HCT116 (cell line): ENCODE results near the gene RAB24. TPM values are rescaled to one million over a fixed set of nuclear protein-coding genes. Genes with fewer than 3 reads are reported as not detected.

Experiments
- ATAC-seq: fragments of 200-7000 bp; cut with Tn5 transposase; 2 replicates; pipeline ENCODE4 v1.9.1; 2020; ENCODE audit warnings: mild to moderate bottlenecking, moderate library complexity
- BruUV-seq: library from RNA; stranded (reverse); fragments of 400-500 nt; replicated peaks from 2 replicates; lab custom pipeline; 2021; lab: Mats Ljungman, UMichigan
- CTCF ChIA-PET: fragments of 300-600 bp; sonication (Branson Sonifier 250); formaldehyde crosslinking; loops from one replicate; lab custom pipeline; 2021; ENCODE audit warnings: antibody characterized with exemption; lab: Charles Lee
- POLR2A ChIA-PET: fragments of 300-600, 350-600 bp; sonication (Branson Sonifier 250); formaldehyde crosslinking; loops from one replicate; lab custom pipeline; 2021; ENCODE audit warnings: antibody characterized with exemption; lab: Charles Lee
- RAD21 ChIA-PET, 2 experiments: fragments of 300-600 bp; sonication (Branson Sonifier 250); formaldehyde crosslinking; loops; one replicate each; lab custom pipeline; 2023; ENCODE audit warnings: low total read pairs in 2 of 2; ENCODE audit not compliant: uncharacterized antibody in 2 of 2, unreplicated experiment in 2 of 2, low non-redundant PET in 1 of 2; lab: Charles Lee
- DNase-seq: peaks from one replicate; pipeline ENCODE4 v3.0.0-alpha.2; 2010; ENCODE audit warnings: low read depth, low spot score
- H2AFZ ChIP-seq: fragments of 200-600 bp; shearing (Covaris generic), sonication (generic); 2 replicates; pipeline ENCODE4 v1.6.1; 2017; ENCODE audit warnings: low read depth, mixed run types, mixed read lengths, antibody characterized with exemption, low read length; ENCODE audit not compliant: poor library complexity, severe bottlenecking
- H3K27ac ChIP-seq: 2 replicates; pipeline ENCODE4 v1.5.1; 2012; ENCODE audit warnings: low read depth, low read length
- H3K27me3 ChIP-seq: fragments of 200-600 bp; sonication (generic); 2 replicates; pipeline ENCODE4 v1.6.1; 2016; ENCODE audit warnings: mixed run types, low read length, mixed read lengths; ENCODE audit not compliant: insufficient read depth
- H3K36me3 ChIP-seq, 2 experiments: fragments of 200-500 bp in 1 of 2; fragments of 200-600 bp in 1 of 2; sonication (Bioruptor generic) in 1 of 2; sonication (generic) in 1 of 2; 2 replicates each; pipeline versions ENCODE4 v1.5.1 to v1.6.1; 2014 to 2016; ENCODE audit warnings: low read length in 2 of 2, inconsistent platforms in 1 of 2, mixed read lengths in 1 of 2, mixed run types in 1 of 2; ENCODE audit not compliant: insufficient read depth in 2 of 2, control insufficient read depth in 1 of 2
- H3K4me1 ChIP-seq, 2 experiments: fragments of 200-600 bp in 1 of 2; sonication (generic) in 1 of 2; 2 replicates each; pipeline versions ENCODE4 v1.5.1 to v1.6.1; 2012 to 2017; ENCODE audit warnings: low read length in 2 of 2, inconsistent platforms in 1 of 2, mild to moderate bottlenecking in 1 of 2, mixed read lengths in 1 of 2, mixed run types in 1 of 2, moderate library complexity in 1 of 2; ENCODE audit not compliant: insufficient read depth in 2 of 2, control insufficient read depth in 1 of 2
- H3K4me2 ChIP-seq: fragments of 200-600 bp; sonication (generic); 2 replicates; pipeline ENCODE4 v1.6.1; 2017; ENCODE audit warnings: mixed run types, low read length, mixed read lengths
- H3K4me3 ChIP-seq, 2 experiments: fragments of 200-600 bp in 1 of 2; sonication (generic) in 1 of 2; replicated peaks in 1 of 2; 2 replicates each; pipeline ENCODE4 v1.5.1; 2011 to 2016; ENCODE audit warnings: low read length in 2 of 2, control low read depth in 1 of 2, low read depth in 1 of 2, mild to moderate bottlenecking in 1 of 2, mixed read lengths in 1 of 2, mixed run types in 1 of 2
- H3K79me2 ChIP-seq: fragments of 200-600 bp; sonication (generic); 2 replicates; pipeline ENCODE4 v1.6.1; 2017; ENCODE audit warnings: mild to moderate bottlenecking, mixed run types, low read length, moderate library complexity, mixed read lengths; ENCODE audit not compliant: insufficient read depth
- H3K9ac ChIP-seq: fragments of 200-600 bp; sonication (generic); 2 replicates; pipeline ENCODE4 v1.6.1; 2016; ENCODE audit warnings: low read length, mixed read lengths
- H3K9me2 ChIP-seq: fragments of 200-600 bp; sonication (generic), shearing (Covaris generic); 2 replicates; pipeline ENCODE4 v1.6.1; 2017; ENCODE audit warnings: mixed run types, mild to moderate bottlenecking, moderate library complexity; ENCODE audit not compliant: insufficient read depth
- H3K9me3 ChIP-seq, 2 experiments: fragments of 200-500 bp in 1 of 2; fragments of 200-600 bp in 1 of 2; sonication (Bioruptor generic) in 1 of 2; sonication (generic) in 1 of 2; 2 replicates each; pipeline ENCODE4 v1.6.1; 2014 to 2017; ENCODE audit warnings: low read length in 2 of 2, mixed read lengths in 2 of 2, inconsistent platforms in 1 of 2, low read depth in 1 of 2, mild to moderate bottlenecking in 1 of 2, mixed run types in 1 of 2, moderate library complexity in 1 of 2; ENCODE audit not compliant: control insufficient read depth in 1 of 2, insufficient read depth in 1 of 2
- H4K20me1 ChIP-seq: fragments of 200-600 bp; sonication (generic), shearing (Covaris generic); 2 replicates; pipeline ENCODE4 v1.6.1; 2017; ENCODE audit warnings: mixed run types, mild to moderate bottlenecking, moderate library complexity; ENCODE audit not compliant: insufficient read depth
- ATF3 ChIP-seq: IDR thresholded peaks from 2 replicates; pipeline ENCODE4 v1.6.1; 2012
- CBX3 ChIP-seq: IDR thresholded peaks from 2 replicates; pipeline ENCODE4 v1.6.1; 2012; ENCODE audit warnings: low read depth
- CEBPB ChIP-seq: IDR thresholded peaks from 2 replicates; pipeline ENCODE4 v1.6.1; 2012; ENCODE audit warnings: low read depth
- CTCF ChIP-seq, 3 experiments: fragments of 200-600 bp in 1 of 3; sonication (generic) in 1 of 3; IDR thresholded peaks in 2 of 3; conservative IDR thresholded peaks in 1 of 3; 2 replicates each; pipeline ENCODE4 v1.5.1; 2012 to 2017; ENCODE audit warnings: low read depth in 2 of 3, low read length in 2 of 3, antibody characterized with exemption in 1 of 3, borderline replicate concordance in 1 of 3, control low read depth in 1 of 3, mild to moderate bottlenecking in 1 of 3, mixed read lengths in 1 of 3, mixed run types in 1 of 3, moderate library complexity in 1 of 3; ENCODE audit not compliant: insufficient read depth in 1 of 3
- EGR1 ChIP-seq: IDR thresholded peaks from 2 replicates; pipeline ENCODE4 v1.6.1; 2012; ENCODE audit warnings: low read depth
- ELF1 ChIP-seq: IDR thresholded peaks from 2 replicates; pipeline ENCODE4 v1.6.1; 2012; ENCODE audit warnings: low read depth, borderline replicate concordance
- EZH2phosphoT487 ChIP-seq: fragments of 200-600 bp; IDR thresholded peaks from 2 replicates; pipeline ENCODE4 v1.6.1; 2018; ENCODE audit warnings: antibody characterized with exemption, borderline replicate concordance
- FOSL1 ChIP-seq: IDR thresholded peaks from 2 replicates; pipeline ENCODE4 v1.6.1; 2012; ENCODE audit warnings: low read depth
- JUND ChIP-seq: IDR thresholded peaks from 2 replicates; pipeline ENCODE4 v1.6.1; 2012
- POLR2AphosphoS5 ChIP-seq: IDR thresholded peaks from 2 replicates; pipeline ENCODE4 v1.6.1; 2011; ENCODE audit warnings: mild to moderate bottlenecking, low read depth, low read length, moderate library complexity
- RAD21 ChIP-seq: IDR thresholded peaks from 2 replicates; pipeline ENCODE4 v1.6.1; 2012; ENCODE audit warnings: low read depth, mild to moderate bottlenecking
- SIN3A ChIP-seq: IDR thresholded peaks from 2 replicates; pipeline ENCODE4 v1.6.1; 2012; ENCODE audit warnings: low read depth
- SP1 ChIP-seq: IDR thresholded peaks from 2 replicates; pipeline ENCODE4 v1.6.1; 2012; ENCODE audit warnings: low read depth
- SRF ChIP-seq: IDR thresholded peaks from 2 replicates; pipeline ENCODE4 v1.6.1; 2012; ENCODE audit warnings: low read depth
- TCF7L2 ChIP-seq: IDR thresholded peaks from 2 replicates; pipeline ENCODE4 v1.7.0; 2011; ENCODE audit warnings: borderline replicate concordance, inconsistent platforms; ENCODE audit not compliant: insufficient read depth, insufficient read length; ENCODE audit errors: extremely low read depth
- ZBTB33 ChIP-seq: IDR thresholded peaks from 2 replicates; pipeline ENCODE4 v1.6.1; 2011; ENCODE audit warnings: mild to moderate bottlenecking, low read length, moderate library complexity; ENCODE audit not compliant: insufficient replicate concordance; ENCODE audit errors: extremely low read depth
- ZNF274 ChIP-seq: fragments of 200-500 bp; sonication (Bioruptor generic); IDR thresholded peaks from 2 replicates; pipeline ENCODE4 v1.6.1; 2014; ENCODE audit warnings: mild to moderate bottlenecking, low read depth, low read length, inconsistent platforms
- intact Hi-C: fragments of 100-400 bp; cut with micrococcal nuclease; formaldehyde crosslinking; loops from 2 replicates; pipeline ENCODE4 v1.10.0; 2022
- total RNA-seq: library from RNA; stranded (reverse); gene quantifications from one replicate; pipeline ENCODE4 v1.2.1, GENCODE V29; 2021; ENCODE audit not compliant: unreplicated experiment
- TF ChIP-seq, protein P1 (sequence below): IDR thresholded peaks from 2 replicates; pipeline ENCODE4 v1.6.1; 2012; ENCODE audit warnings: low read depth

The RAB24 gene
- total RNA-seq, 1 experiment from 2014 or later = 13.5 TPM

DNA sequence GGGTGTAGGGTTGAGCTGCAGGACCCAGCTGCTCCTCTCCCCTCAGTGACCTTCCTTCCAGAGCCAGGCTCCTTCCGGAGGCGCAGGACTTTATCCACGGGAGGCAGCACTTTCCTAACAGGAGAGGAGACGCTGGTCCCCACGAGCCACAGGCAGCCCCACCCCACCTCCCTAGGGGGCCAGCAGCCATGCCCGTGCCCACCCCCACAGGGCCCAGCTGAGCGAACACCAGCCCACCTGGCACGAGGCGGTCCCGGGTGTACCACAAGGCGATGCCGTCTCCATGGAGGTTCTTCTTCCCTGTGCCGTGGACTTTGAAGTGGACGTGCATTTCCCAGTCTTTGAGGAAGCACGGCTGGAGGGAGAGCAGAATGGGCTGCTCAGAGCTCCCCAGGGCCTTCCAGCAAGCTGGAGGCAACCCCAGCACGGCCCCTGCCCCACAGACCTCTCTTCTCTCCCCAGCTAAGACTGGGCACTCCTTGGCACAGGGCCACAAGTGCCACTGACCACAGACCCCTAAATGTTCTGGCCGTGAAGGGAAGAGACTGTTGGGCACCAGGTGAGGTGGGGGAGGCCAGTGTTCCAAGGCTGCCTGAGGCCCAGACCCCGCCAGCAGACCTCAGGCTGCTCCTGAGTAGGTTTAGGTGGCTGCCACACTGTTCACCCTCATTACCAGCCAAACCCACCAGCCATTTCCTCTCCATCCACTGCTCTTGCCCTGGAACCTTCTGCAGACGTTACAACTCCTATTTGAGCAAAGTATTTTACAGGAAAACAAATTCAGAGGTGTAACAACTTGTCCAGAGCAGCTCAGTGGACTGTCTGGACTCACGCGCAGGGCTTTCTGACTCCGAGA, 35.0 kb upstream of the RAB24 start:
- ATAC-seq (no peak), DNase-seq (no peak)
- Histone ChIP-seq H3K36me3 (peaks cover 28 to 35% of the 10 kb centered on the region in 2 experiments; a peak in 3 of 4 replicates), H3K9ac (no peak overlapping the region), H3K4me2 (no peak overlapping the region), H3K9me2 (no peaks in the 10 kb centered on the region), H2AFZ (no peak overlapping the region), H4K20me1 (no peaks in the 10 kb centered on the region), H3K4me1 (no peaks in the 10 kb centered on the region), H3K27me3 (no peaks in the 10 kb centered on the region), H3K79me2 (peaks cover 35% of the 10 kb centered on the region), H3K4me3 (no peak overlapping the region), H3K9me3 (no peaks in the 10 kb centered on the region), H3K27ac (no peak overlapping the region; the same call in 1 of the 2 replicates)
- intact Hi-C loops = no loop called here
- ChIA-PET CTCF (no interaction called here), RAD21 (no interaction called here), POLR2A (interaction anchor here (1.2 kb wide), 1 partner anchor 13 kb away, joined by 3 read pairs; the partner anchor contains the start of gene LMAN2)
- BruUV-seq = no TSS peak
- no peak for TF ChIP-seq ELF1
- no peak for TF ChIP-seq EZH2phosphoT487
- TF ChIP-seq TCF7L2 = no peak
- no peak for TF ChIP-seq JUND
- TF ChIP-seq ZBTB33 = no peak
- TF ChIP-seq FOSL1 = no peak
- TF ChIP-seq RAD21 = no peak
- no peak for TF ChIP-seq SP1
- TF ChIP-seq EGR1 = no peak
- TF ChIP-seq CTCF (IDR thresholded peaks at IDR 0.05 in 2 of 3, conservative IDR thresholded peaks at IDR 0.05 in 1 of 3; ENCODE audit: borderline replicate concordance in 1 of 3, insufficient read depth in 1 of 3, low read depth in 2 of 3, low read length in 2 of 3) = no peak
- no peak for TF ChIP-seq CEBPB
- no peak for TF ChIP-seq SRF
- TF ChIP-seq ATF3 = no peak
- no peak for TF ChIP-seq POLR2AphosphoS5
- TF ChIP-seq ZNF274 = no peak
- no peak for TF ChIP-seq CBX3
- TF ChIP-seq, protein P1, sequence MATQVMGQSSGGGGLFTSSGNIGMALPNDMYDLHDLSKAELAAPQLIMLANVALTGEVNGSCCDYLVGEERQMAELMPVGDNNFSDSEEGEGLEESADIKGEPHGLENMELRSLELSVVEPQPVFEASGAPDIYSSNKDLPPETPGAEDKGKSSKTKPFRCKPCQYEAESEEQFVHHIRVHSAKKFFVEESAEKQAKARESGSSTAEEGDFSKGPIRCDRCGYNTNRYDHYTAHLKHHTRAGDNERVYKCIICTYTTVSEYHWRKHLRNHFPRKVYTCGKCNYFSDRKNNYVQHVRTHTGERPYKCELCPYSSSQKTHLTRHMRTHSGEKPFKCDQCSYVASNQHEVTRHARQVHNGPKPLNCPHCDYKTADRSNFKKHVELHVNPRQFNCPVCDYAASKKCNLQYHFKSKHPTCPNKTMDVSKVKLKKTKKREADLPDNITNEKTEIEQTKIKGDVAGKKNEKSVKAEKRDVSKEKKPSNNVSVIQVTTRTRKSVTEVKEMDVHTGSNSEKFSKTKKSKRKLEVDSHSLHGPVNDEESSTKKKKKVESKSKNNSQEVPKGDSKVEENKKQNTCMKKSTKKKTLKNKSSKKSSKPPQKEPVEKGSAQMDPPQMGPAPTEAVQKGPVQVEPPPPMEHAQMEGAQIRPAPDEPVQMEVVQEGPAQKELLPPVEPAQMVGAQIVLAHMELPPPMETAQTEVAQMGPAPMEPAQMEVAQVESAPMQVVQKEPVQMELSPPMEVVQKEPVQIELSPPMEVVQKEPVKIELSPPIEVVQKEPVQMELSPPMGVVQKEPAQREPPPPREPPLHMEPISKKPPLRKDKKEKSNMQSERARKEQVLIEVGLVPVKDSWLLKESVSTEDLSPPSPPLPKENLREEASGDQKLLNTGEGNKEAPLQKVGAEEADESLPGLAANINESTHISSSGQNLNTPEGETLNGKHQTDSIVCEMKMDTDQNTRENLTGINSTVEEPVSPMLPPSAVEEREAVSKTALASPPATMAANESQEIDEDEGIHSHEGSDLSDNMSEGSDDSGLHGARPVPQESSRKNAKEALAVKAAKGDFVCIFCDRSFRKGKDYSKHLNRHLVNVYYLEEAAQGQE = no peak
- TF ChIP-seq SIN3A = no peak
